ENCODE results near the gene ZGPAT. TPM values are rescaled to one million over a fixed set of nuclear protein-coding genes. Genes with fewer than 3 reads are reported as not detected.

Gene ZGPAT
- total and polyA plus RNA-seq, 2 of the 13 experiments (the other 11 are each of a cell fraction or from before 2014, with no cell fraction given) = 23.0 to 41.9 TPM

DNA sequence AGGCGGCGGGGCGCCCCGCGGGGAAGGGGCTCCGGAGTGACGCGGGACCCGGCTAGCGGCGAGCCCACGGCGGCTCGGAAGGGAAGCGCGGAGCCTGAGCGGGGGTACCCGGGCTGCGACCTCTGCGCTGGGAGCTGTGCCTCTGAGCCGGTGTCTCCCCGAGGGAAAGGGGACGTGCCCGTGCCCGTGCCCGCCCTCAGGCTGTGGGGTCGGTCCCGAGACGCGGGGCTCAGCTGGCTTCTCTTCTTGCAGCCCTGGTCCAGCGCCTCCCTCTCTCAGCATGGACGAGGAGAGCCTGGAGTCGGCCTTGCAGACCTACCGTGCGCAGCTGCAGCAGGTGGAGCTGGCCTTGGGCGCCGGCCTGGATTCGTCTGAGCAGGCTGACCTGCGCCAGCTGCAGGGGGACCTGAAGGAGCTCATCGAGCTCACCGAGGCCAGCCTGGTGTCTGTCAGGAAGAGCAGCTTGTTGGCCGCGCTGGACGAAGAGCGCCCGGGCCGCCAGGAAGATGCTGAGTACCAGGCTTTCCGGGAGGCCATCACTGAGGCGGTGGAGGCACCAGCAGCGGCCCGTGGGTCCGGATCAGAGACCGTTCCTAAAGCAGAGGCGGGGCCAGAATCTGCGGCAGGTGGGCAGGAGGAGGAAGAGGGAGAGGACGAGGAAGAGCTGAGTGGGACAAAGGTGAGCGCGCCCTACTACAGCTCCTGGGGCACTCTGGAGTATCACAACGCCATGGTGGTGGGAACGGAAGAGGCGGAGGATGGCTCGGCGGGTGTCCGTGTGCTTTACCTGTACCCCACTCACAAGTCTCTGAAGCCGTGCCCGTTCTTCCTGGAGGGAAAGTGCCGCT is 686 bp downstream of the ZGPAT start (continued):
- no peak for TF ChIP-seq PAX8 (CRISPR knock-in tag; IDR thresholded peaks at IDR 0.05; ENCODE audit: borderline replicate concordance)
- TF ChIP-seq ARNT2 (CRISPR knock-in tag; IDR thresholded peaks at IDR 0.05; ENCODE audit: low read depth) = no peak
- TF ChIP-seq ZNF646 (CRISPR knock-in tag; IDR thresholded peaks at IDR 0.05) = no peak
- TF ChIP-seq JUN (CRISPR knock-in tag; IDR thresholded peaks at IDR 0.05) = no peak
- TF ChIP-seq ZZZ3 (CRISPR knock-in tag; IDR thresholded peaks at IDR 0.05; ENCODE audit: borderline replicate concordance) = no peak
- no peak for TF ChIP-seq ZSCAN20 (CRISPR knock-in tag; IDR thresholded peaks at IDR 0.05; ENCODE audit: borderline replicate concordance)
- TF ChIP-seq, protein P1, sequence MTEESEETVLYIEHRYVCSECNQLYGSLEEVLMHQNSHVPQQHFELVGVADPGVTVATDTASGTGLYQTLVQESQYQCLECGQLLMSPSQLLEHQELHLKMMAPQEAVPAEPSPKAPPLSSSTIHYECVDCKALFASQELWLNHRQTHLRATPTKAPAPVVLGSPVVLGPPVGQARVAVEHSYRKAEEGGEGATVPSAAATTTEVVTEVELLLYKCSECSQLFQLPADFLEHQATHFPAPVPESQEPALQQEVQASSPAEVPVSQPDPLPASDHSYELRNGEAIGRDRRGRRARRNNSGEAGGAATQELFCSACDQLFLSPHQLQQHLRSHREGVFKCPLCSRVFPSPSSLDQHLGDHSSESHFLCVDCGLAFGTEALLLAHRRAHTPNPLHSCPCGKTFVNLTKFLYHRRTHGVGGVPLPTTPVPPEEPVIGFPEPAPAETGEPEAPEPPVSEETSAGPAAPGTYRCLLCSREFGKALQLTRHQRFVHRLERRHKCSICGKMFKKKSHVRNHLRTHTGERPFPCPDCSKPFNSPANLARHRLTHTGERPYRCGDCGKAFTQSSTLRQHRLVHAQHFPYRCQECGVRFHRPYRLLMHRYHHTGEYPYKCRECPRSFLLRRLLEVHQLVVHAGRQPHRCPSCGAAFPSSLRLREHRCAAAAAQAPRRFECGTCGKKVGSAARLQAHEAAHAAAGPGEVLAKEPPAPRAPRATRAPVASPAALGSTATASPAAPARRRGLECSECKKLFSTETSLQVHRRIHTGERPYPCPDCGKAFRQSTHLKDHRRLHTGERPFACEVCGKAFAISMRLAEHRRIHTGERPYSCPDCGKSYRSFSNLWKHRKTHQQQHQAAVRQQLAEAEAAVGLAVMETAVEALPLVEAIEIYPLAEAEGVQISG (CRISPR knock-in tag; IDR thresholded peaks at IDR 0.05) = no peak
- TF ChIP-seq, protein P2, sequence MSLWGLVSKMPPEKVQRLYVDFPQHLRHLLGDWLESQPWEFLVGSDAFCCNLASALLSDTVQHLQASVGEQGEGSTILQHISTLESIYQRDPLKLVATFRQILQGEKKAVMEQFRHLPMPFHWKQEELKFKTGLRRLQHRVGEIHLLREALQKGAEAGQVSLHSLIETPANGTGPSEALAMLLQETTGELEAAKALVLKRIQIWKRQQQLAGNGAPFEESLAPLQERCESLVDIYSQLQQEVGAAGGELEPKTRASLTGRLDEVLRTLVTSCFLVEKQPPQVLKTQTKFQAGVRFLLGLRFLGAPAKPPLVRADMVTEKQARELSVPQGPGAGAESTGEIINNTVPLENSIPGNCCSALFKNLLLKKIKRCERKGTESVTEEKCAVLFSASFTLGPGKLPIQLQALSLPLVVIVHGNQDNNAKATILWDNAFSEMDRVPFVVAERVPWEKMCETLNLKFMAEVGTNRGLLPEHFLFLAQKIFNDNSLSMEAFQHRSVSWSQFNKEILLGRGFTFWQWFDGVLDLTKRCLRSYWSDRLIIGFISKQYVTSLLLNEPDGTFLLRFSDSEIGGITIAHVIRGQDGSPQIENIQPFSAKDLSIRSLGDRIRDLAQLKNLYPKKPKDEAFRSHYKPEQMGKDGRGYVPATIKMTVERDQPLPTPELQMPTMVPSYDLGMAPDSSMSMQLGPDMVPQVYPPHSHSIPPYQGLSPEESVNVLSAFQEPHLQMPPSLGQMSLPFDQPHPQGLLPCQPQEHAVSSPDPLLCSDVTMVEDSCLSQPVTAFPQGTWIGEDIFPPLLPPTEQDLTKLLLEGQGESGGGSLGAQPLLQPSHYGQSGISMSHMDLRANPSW (CRISPR knock-in tag; IDR thresholded peaks at IDR 0.05; ENCODE audit: borderline replicate concordance) = no peak
- TF ChIP-seq, protein P3, sequence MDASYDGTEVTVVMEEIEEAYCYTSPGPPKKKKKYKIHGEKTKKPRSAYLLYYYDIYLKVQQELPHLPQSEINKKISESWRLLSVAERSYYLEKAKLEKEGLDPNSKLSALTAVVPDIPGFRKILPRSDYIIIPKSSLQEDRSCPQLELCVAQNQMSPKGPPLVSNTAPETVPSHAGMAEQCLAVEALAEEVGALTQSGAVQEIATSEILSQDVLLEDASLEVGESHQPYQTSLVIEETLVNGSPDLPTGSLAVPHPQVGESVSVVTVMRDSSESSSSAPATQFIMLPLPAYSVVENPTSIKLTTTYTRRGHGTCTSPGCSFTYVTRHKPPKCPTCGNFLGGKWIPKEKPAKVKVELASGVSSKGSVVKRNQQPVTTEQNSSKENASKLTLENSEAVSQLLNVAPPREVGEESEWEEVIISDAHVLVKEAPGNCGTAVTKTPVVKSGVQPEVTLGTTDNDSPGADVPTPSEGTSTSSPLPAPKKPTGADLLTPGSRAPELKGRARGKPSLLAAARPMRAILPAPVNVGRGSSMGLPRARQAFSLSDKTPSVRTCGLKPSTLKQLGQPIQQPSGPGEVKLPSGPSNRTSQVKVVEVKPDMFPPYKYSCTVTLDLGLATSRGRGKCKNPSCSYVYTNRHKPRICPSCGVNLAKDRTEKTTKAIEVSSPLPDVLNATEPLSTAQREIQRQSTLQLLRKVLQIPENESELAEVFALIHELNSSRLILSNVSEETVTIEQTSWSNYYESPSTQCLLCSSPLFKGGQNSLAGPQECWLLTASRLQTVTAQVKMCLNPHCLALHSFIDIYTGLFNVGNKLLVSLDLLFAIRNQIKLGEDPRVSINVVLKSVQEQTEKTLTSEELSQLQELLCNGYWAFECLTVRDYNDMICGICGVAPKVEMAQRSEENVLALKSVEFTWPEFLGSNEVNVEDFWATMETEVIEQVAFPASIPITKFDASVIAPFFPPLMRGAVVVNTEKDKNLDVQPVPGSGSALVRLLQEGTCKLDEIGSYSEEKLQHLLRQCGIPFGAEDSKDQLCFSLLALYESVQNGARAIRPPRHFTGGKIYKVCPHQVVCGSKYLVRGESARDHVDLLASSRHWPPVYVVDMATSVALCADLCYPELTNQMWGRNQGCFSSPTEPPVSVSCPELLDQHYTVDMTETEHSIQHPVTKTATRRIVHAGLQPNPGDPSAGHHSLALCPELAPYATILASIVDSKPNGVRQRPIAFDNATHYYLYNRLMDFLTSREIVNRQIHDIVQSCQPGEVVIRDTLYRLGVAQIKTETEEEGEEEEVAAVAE (CRISPR knock-in tag; IDR thresholded peaks at IDR 0.05; ENCODE audit: borderline replicate concordance) = no peak
